Measurements from ENCODE around the gene ELFN1.

DNA sequence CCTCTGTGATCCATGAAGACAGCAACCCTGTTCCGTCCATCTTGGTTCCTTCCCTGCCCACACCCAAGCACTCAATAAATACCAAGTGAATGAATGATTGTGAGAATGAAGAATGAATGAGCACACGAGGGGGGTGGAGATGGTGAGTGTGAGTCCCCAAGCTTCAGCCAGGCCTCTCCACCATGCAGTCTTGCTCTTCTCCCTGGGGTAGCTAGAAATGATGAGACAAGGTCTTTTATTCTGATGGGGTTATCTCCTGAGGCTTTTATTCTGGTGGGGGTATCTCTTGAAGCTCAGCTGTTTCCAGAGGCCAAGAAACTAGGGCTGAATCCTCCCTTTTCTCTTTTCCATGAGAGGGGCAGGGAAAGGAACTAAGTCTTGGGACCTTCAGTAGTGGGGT lies 57.0 kb downstream of the ELFN1 start:
- TF ChIP-seq, protein P1, sequence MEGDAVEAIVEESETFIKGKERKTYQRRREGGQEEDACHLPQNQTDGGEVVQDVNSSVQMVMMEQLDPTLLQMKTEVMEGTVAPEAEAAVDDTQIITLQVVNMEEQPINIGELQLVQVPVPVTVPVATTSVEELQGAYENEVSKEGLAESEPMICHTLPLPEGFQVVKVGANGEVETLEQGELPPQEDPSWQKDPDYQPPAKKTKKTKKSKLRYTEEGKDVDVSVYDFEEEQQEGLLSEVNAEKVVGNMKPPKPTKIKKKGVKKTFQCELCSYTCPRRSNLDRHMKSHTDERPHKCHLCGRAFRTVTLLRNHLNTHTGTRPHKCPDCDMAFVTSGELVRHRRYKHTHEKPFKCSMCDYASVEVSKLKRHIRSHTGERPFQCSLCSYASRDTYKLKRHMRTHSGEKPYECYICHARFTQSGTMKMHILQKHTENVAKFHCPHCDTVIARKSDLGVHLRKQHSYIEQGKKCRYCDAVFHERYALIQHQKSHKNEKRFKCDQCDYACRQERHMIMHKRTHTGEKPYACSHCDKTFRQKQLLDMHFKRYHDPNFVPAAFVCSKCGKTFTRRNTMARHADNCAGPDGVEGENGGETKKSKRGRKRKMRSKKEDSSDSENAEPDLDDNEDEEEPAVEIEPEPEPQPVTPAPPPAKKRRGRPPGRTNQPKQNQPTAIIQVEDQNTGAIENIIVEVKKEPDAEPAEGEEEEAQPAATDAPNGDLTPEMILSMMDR (IDR thresholded peaks at IDR 0.05) = no peak
- TF ChIP-seq POLR2A (IDR thresholded peaks at IDR 0.05) = no peak

Measured in uterus (tissue), 2 donors.